KBM-7 (cell line): ENCODE data around the gene ACAT2.
"Not testable (repeated sequence)": the region's sequence is repeated elsewhere in the genome, so short reads cannot be mapped to it uniquely, and the experiment has no call there.

Experiments used
- DNase-seq: peaks from one replicate; pipeline ENCODE4 v3.0.0-alpha.2; 2015
- in situ Hi-C: fragments of 300-500 bp; cut with MboI; formaldehyde crosslinking; loops from 2 replicates; pipeline ENCODE4 v1.14.3; 2020; ENCODE audit warnings: low sequenced_read_pairs, low pct_unique_long_range_greater_than_20kb, mixed read lengths

Gene ACAT2

DNA sequence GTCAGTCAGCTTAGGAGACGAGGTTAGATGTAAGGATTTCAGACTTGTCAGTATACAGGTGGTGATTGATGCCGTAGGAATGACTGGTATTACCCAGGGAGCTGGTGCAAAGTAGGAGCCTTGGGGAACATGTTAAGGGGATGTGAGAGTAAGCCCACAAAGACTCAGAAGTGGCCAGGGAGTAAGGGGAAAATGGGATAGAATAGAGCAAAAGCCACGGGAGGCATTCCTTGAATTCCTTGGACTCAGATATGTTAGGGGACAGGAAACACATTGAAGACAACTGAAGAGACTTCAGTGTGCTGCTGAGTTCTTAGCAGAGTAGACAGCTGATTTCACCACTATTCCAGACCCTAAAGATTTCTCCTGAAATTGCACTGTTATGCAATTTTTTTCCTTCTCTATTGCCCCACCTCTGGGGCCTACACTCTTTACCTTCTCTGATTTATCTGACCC, 1.2 kb upstream of the ACAT2 start:
- no peak for DNase-seq
- in situ Hi-C loops = no loop called here

DNA sequence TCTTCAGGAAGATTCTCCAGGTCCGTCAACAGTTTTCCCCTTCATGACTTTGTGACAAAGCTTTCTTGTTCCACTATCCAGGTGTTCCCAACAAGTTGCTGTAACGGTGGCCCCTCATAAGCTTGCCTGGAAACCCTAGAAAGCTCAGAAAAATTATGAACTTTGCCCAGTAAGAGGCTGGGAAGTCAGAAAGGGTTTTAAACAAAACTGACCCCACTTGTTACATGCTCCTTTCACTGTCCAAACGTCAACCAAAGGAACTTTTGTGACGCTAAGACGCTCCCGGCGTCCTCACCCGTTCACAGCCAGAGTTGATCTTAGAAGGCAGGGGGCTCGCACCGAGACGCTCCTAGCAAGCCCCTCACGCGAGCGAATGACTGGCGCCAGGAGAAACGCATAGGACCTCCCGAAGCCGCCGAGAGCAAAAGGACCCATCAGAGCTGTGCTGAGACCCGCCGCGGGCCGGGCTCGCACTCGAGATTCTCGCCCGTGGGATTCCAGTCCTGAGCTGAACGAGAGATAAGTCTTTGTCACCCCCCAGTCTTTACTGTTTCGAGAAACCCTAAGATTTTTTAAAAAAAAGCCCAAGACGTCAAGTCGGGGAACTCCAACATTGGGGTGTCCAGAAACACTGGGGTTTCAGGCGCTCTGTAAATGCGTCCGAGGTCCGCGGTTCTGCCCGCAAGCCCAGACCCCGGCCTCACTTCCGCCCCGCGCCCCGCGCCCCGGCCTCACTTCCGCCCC, 544 bp upstream of the ACAT2 start:
- DNase-seq = no peak
- in situ Hi-C loops = no loop called here

DNA sequence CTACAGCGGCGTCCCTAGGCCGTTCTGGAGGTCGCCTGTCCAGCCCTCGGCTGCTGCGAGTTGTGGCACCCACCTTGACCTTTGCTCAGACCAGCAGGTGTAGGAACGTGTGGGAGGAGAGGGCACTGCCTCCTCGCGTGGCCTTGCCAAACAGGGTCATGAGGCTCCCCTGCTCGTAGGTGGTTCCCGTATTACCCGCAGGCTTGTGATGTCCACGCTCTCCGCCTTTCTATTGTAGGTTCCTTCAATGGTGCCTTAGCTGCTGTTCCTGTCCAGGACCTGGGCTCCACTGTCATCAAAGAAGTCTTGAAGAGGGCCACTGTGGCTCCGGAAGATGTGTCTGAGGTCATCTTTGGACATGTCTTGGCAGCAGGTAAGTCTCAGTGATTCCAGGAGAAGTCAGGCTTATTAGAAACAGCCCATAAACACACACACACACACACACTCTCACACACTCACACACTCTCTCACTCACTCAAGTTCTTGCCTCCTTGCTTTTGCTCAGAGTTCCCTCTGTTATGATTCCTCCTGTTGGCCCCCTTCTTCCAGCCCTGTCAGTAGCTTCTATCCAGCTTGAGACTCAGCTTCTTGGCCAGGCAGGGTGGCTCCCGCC, 942 bp downstream of the ACAT2 start:
- in situ Hi-C loops = no loop called here
- peak; percentile 32 for DNase-seq

DNA sequence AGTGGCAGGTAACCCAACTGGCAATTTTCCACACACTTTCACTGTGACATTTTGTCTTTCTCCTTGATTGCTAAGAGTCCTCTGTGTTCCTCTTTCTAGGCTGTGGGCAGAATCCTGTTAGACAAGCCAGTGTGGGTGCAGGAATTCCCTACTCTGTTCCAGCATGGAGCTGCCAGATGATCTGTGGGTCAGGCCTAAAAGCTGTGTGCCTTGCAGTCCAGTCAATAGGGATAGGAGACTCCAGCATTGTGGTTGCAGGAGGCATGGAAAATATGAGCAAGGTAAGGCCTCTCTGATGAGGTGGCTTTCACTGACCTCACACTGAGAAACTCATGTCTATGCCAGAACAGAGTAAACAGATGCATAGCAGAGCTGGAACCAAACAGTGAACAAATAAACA, 5.1 kb downstream of the ACAT2 start:
- in situ Hi-C loops = no loop called here

DNA sequence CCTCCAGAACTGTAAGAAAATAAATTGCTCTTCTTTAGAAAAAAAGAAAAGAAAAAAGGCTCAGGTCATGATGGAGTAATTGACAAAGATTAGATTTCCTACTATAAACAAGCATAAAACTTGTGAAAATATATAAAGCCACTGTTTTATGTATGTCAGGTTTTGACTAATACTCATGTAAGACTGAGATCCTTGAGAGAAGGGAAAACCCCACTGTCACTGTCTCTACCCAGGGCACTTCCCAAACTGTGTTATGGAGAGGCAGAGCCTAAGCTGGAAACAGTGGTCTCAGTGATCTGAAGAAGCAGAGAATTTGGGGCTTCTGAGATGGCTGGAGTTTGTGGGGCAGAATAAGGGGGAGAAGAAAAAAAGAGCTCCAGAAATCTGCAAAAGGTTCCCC, 7.6 kb downstream of the ACAT2 start:
- DNase-seq = no peak
- in situ Hi-C loops = no loop called here

More for the DNA sequence above, 5.1 kb downstream of the ACAT2 start:
- no peak for DNase-seq

DNA sequence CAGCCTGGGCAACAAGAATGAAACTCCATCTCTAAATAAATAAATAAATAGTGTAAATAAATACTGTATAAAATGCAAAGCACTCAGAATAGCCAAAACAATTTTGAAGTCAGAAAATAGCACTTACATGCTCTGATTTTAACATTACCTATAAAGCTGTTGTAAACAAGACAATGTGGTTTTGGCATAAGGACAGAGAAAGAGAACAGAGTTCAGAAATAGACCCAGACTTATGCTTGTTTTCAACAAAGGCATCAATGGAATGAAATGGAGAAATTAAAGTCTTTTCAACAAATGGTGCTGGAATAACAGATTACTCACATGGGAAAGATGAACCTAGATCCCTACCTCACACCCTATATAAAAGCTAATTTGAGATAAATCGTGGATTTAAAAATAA, 10.4 kb downstream of the ACAT2 start:
- DNase-seq = no peak
- in situ Hi-C loops = no loop called here

DNA sequence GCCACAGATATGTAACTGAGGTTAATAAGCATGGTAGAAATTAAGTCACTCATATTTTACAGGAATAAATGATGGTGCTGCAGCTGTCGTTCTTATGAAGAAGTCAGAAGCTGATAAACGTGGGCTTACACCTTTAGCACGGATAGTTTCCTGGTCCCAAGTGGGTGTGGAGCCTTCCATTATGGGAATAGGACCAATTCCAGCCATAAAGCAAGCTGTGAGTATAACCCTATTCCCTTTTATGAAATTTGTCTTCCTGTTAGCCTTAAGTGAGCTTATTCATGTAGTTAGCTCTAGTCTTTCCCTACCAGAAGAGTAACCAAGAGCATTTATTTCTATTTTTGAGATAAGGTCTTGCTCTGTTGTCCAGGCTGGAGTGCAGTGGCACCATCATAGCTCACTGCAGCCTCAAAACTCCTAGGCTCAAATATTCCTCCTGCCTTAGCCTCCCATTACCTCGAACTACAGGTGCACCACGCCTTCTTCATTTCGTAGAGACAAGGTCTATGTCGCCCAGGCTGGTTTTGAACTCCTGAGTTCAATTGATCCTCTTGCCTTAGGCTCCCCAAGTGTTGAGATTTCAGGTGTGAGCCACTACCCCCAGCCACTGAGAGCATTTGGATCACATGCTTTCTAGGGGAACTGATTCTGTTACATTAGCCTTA, 15.5 kb downstream of the ACAT2 start:
- in situ Hi-C loops = no loop called here
- no peak for DNase-seq

DNA sequence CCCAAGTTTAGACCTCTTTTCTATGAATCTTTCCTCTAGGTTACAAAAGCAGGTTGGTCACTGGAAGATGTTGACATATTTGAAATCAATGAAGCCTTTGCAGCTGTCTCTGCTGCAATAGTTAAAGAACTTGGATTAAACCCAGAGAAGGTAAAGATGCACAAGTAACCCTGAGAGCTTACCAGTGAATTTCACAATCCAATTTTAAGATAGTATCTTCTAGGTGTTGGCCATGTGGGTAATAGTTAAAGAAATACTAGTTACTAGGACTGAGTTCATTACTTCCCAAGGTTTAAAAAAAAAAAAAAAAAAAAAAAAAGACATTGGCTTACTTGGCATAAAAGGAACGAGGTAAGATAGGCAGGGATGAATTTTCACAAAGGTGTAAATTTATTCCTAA, 16.3 kb downstream of the ACAT2 start:
- no peak for DNase-seq
- in situ Hi-C loops = no loop called here

DNA sequence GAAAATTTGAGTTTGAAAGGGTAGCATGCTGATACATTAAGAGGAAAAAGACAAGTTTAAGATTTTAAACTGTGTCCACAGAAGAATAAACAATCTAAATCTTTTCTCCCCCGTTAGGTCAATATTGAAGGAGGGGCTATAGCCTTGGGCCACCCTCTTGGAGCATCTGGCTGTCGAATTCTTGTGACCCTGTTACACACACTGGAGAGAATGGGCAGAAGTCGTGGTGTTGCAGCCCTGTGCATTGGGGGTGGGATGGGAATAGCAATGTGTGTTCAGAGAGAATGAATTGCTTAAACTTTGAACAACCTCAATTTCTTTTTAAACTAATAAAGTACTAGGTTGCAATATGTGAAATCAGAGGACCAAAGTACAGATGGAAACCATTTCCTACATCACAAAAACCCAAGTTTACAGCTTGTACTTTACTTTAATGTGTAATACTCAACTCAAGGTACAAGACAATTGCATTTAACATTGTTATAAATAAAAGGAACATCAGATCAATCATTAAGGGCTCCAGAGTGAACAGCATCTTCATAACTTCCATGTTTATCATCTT, 16.8 kb downstream of the ACAT2 start:
- in situ Hi-C loops = no loop called here
- DNase-seq = no peak

DNA sequence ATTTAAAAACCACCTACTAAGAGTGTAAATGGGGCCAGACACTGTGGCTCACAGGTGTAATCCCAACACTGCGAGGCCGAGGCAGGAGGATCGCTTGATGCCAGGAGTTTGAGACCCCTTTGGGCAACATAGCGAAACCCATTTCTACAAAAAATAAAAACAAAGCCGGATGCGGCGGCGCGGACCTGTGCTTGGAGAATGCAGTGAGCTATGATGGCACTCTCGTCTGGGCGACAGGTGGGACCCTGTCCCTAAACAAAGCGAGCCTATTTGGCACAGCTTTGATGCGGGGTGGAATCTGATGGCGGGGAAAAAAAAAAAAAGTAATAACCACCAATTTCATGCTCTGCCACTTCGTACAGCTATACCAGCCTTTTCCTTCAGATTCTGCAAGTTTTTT, 26.4 kb downstream of the ACAT2 start:
- in situ Hi-C loops = no loop called here
- DNase-seq = no peak

DNA sequence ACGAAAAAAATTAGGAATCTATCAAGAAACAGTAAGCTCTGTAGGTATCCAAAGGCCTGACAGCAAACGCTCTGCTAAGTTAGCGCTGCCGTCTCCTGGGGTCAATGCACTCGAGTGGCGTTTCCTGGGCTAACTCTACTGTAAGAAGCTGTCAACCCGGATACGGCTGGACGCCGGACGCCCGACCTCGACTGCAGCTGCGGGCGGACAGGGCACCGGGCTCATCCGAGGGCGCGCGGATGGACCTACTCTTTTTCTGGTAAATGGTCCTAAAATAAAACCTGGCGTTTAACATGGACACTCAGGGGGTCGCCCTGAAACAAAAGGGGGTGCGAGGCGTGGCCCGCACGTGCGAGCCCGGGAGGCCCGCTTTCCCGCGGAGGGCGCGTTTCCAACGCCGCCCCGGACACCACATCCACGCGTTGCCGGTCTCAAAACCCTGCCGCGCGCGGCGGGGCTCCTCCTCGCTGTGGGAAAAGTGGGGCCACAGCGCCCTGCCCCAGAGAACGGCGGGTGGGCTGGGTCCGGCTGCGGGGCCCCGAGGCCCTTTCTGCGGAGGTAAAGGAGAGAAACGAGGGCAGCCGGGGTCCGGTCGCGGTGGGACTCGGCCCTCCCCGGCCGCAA, 27.0 kb downstream of the ACAT2 start:
- no peak for DNase-seq
- in situ Hi-C loops = no loop called here

DNA sequence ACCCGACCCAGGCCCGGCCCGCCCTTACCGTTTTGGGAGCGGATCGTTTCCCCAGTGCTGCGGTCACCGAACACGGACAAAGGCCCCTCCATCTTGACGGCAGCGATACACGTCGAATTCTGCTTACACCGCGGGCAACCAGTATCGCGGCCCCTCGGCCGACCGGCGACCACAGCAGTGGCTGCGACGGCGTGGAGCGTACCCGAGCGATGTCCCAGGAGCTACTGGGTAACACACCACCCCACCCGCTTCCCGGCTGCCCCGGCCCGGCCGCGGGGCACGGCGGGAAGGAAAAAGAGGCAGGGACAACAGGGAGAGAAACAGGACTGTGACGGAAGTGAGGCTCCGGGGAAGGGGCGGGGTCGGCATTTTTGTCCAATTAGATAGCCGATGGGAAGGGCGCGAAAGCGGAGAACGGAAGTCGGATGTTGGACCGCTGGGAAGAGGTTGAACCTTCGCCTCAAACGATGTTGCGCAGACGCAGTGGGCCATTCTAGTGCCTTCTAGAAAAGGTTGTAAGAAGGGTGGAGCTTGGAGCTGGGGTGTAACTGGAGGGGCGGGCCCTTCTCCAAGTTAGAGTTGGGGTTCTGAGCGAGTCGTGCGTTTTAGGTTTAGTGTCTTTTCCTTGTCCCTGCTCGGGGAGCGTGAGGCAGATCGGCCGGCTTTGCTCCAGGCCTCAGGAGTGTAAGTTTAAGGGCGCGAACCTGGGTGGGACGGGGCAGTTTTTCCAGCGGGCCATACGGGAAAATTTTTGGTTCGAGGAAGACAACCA, 27.7 kb downstream of the ACAT2 start, which contains the start of gene TCP1:
TCP1 (minus strand) TSS at position 226 of the 772 bp plus-strand sequence; CDS start at position 92, 134 bp downstream.
- in situ Hi-C loops = no loop called here
- DNase-seq = peak; percentile 100

DNA sequence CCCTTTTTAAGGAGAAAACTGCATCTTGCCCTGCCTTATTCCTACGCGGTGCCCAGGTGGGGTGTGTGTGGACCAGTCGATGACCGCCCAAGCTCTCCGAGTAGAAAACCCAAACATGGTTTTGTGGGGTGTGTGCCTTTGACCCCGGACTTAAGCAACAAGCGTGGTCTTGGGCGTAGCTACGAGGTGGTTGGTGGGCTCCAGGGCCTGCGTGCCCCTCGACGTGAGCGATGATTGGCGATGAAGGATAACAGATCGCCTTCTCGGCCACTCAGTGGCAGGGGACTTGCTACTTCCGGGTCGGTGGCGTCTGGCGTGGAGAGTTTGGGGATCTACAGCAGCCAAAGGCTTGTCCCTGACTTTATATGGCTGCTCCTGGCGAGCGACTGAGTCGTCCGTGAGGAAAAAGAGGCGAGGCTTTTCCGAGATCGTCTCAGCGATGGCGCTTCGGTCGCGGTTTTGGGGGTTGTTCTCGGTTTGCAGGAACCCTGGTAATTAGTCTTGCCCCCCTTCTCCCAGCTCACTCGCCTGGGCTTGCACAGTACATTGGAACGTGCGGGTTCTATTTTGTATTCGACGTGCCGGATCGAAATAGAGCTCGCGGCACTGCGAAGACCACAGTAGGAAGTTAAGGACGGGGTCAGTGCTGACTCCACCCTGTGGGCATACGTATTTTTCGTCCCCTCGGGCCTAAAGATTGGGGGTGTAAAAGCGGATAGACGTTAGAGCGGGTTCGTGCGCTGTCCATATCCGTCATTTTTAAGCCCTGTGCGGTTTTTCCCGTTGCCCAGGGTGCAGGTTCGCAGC, 28.5 kb downstream of the ACAT2 start, which contains the start of gene MRPL18:
MRPL18 (plus strand) TSS at position 319 of the 807 bp plus-strand sequence; CDS start at position 440, 121 bp downstream.
- peak; percentile 97 for DNase-seq
- in situ Hi-C loops = no loop called here

DNA sequence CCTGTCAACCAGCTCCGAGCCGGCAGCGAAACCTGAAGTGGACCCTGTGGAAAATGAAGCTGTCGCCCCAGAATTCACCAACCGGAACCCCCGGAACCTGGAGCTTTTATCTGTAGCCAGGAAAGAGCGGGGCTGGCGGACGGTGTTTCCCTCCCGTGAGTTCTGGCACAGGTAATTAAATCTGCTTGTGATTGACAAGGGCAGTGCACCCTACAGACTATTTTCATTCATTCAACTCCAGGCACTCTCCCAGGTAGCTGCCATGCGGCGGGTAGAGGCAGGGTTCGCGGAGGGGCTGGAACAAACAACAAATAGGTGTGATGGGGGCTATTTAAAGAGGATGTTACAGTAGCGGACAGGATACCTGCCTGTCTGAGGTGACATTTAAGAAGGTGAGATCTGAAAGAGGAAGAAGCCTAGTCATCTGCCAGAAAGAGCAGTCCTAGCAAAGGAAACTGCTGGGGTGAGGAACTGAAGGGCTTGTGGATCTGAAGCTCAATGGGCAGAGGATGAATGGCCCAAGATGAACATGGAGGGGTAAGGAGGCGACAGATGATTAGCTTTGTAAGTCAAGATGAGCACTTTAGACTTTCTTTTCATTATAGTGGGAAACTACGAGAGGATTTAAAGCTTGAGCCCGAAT, 29.2 kb downstream of the ACAT2 start:
- in situ Hi-C loops = no loop called here
- DNase-seq = peak; percentile 43

DNA sequence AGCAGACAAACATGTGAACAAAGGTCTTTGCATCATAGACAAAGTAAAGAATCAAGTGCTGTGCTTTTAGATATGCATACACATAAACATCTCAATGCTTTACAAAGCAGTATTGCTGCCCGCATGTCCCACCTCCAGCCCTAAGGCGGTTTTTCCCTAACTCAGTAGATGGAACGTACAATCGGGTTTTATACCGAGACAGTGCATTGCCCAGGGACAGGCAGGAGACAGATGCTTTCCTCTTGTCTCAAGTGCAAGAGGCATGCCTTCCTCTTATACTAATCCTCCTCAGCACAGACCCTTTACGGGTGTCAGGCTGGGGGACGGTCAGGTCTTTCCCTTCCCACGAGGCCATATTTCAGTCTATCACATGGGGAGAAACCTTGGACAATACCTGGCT, 33.1 kb downstream of the ACAT2 start:
- DNase-seq, in situ Hi-C loops: not testable (repeated sequence)

DNA sequence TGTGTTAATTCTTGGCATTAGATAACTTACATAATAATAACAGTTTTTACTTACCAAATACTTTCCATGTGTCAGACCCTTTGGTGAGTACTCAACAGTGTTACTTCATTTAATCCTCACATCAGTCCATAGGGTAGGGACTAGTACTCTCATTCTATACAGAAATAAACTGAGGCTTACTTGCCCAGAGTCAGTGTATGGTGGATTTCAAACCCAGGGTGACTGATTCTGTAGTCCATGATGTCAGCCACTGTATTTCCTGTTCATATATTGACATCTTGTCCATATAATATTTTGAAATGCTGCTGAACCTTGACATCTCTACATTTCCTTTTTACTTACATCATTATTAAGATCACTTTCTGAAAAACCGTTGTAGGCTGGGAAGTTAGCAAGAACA, 35.7 kb downstream of the ACAT2 start:
- no peak for DNase-seq
- in situ Hi-C loops = no loop called here

DNA sequence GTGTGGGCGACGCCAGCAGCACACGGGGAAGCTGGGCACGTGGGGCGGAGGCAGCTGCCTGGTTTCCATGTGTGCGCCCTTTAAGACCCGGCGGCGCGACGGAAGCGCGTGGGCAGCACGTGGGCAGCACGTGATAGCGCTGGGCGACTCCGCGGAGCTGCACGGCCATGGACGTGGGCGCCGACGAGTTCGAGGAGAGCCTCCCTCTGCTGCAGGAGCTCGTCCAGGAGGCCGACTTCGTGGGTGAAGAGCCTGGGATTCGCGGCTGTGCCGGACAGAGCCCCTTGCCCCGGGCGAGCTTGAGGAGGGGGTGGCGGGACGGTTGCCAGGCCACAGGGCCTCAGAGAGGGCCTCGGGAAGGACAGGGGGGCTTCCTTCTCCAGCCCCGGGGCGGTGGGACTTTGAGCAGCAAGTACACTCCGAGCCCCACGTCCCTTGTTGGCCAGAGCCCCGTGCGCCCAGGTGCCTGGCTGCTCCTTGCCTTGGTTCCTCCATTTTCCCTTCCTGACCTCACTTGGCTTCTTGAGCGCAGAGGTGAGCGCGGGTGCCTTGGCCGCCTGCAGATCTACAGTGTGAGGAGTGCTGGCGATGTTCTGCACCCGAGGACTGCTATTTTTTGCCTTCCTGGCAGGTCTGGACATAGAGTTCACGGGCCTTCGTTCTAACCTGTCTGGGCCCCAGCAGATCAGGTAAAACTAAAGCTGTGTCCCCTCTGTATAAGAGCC, 38.5 kb downstream of the ACAT2 start, which contains the start of gene PNLDC1:
PNLDC1 (plus strand) TSS at position 136 of the 725 bp plus-strand sequence; CDS start at position 168, 32 bp downstream.
- in situ Hi-C loops = no loop called here
- DNase-seq = no peak
